A549 (cell line): ENCODE data around the gene ARHGEF26.

Source experiments
- CHD2 ChIP-seq: fragments of 150-350 bp; IDR thresholded peaks from 2 replicates; pipeline ENCODE4 v1.6.1; 2014; ENCODE audit warnings: low read length; ENCODE audit not compliant: partially characterized antibody
- EP300 ChIP-seq, 2 experiments: fragments of >200 bp; sonication (Bioruptor Twin); formaldehyde crosslinking; IDR thresholded peaks; 2 replicates in 1 of 2; 3 replicates in 1 of 2; pipeline ENCODE4 v1.6.1; 2016 to 2017
- ESRRA ChIP-seq: fragments of 150-350 bp; IDR thresholded peaks from 2 replicates; pipeline ENCODE4 v1.6.1; 2014; ENCODE audit warnings: mild to moderate bottlenecking, low read length, borderline replicate concordance
- PHF8 ChIP-seq: fragments of 200-600 bp; sonication (generic); IDR thresholded peaks from 2 replicates; pipeline ENCODE4 v1.6.1; 2016; ENCODE audit warnings: low read depth, mild to moderate bottlenecking, antibody characterized with exemption, moderate library complexity, borderline replicate concordance
- POLR2A ChIP-seq: IDR thresholded peaks from 2 replicates; pipeline ENCODE4 v1.6.1; 2012; ENCODE audit warnings: mild to moderate bottlenecking, low read length
- POLR2AphosphoS2 ChIP-seq: conservative IDR thresholded peaks from 2 replicates; pipeline ENCODE4 v1.6.1; 2012; ENCODE audit warnings: low read length, improper control_type of control experiment, inconsistent platforms
- RCOR1 ChIP-seq: fragments of 150-350 bp; IDR thresholded peaks from 2 replicates; pipeline ENCODE4 v1.6.1; 2014; ENCODE audit warnings: antibody characterized with exemption, low read length, low read depth
- RFX5 ChIP-seq: fragments of 450-650 bp; IDR thresholded peaks from 2 replicates; pipeline ENCODE4 v1.7.1; 2014; ENCODE audit warnings: antibody characterized with exemption, mild to moderate bottlenecking, moderate library complexity
- SMC3 ChIP-seq: fragments of >200 bp; sonication (Bioruptor Twin); formaldehyde crosslinking; IDR thresholded peaks from 3 replicates; pipeline ENCODE4 v1.6.1; 2018; ENCODE audit warnings: inconsistent platforms
- TF ChIP-seq, protein P1 (sequence below): fragments of >200 bp; sonication (Bioruptor Twin); formaldehyde crosslinking; IDR thresholded peaks from 3 replicates; pipeline ENCODE4 v1.5.1; 2016
- TF ChIP-seq, protein P2 (sequence below): fragments of 200-600 bp; sonication (generic); IDR thresholded peaks from 2 replicates; pipeline ENCODE4 v1.6.1; 2016; ENCODE audit warnings: antibody characterized with exemption, mild to moderate bottlenecking, moderate library complexity
- TF ChIP-seq, protein P3 (sequence below): IDR thresholded peaks from 2 replicates; pipeline ENCODE4 v1.6.1; 2012

GRCh38 chr3:154101250-154101649 is 19.9 kb upstream of the ARHGEF26 start:
- no peak for TF ChIP-seq EP300 (IDR thresholded peaks at IDR 0.05)
- TF ChIP-seq POLR2AphosphoS2 = no peak
- TF ChIP-seq, protein P1, sequence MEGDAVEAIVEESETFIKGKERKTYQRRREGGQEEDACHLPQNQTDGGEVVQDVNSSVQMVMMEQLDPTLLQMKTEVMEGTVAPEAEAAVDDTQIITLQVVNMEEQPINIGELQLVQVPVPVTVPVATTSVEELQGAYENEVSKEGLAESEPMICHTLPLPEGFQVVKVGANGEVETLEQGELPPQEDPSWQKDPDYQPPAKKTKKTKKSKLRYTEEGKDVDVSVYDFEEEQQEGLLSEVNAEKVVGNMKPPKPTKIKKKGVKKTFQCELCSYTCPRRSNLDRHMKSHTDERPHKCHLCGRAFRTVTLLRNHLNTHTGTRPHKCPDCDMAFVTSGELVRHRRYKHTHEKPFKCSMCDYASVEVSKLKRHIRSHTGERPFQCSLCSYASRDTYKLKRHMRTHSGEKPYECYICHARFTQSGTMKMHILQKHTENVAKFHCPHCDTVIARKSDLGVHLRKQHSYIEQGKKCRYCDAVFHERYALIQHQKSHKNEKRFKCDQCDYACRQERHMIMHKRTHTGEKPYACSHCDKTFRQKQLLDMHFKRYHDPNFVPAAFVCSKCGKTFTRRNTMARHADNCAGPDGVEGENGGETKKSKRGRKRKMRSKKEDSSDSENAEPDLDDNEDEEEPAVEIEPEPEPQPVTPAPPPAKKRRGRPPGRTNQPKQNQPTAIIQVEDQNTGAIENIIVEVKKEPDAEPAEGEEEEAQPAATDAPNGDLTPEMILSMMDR = no peak
- TF ChIP-seq RCOR1 = no peak
- no peak for TF ChIP-seq POLR2A
- no peak for TF ChIP-seq PHF8
- no peak for TF ChIP-seq CHD2
- TF ChIP-seq SMC3 = no peak
- no peak for TF ChIP-seq ESRRA
- TF ChIP-seq RFX5 = no peak
- TF ChIP-seq, protein P2, sequence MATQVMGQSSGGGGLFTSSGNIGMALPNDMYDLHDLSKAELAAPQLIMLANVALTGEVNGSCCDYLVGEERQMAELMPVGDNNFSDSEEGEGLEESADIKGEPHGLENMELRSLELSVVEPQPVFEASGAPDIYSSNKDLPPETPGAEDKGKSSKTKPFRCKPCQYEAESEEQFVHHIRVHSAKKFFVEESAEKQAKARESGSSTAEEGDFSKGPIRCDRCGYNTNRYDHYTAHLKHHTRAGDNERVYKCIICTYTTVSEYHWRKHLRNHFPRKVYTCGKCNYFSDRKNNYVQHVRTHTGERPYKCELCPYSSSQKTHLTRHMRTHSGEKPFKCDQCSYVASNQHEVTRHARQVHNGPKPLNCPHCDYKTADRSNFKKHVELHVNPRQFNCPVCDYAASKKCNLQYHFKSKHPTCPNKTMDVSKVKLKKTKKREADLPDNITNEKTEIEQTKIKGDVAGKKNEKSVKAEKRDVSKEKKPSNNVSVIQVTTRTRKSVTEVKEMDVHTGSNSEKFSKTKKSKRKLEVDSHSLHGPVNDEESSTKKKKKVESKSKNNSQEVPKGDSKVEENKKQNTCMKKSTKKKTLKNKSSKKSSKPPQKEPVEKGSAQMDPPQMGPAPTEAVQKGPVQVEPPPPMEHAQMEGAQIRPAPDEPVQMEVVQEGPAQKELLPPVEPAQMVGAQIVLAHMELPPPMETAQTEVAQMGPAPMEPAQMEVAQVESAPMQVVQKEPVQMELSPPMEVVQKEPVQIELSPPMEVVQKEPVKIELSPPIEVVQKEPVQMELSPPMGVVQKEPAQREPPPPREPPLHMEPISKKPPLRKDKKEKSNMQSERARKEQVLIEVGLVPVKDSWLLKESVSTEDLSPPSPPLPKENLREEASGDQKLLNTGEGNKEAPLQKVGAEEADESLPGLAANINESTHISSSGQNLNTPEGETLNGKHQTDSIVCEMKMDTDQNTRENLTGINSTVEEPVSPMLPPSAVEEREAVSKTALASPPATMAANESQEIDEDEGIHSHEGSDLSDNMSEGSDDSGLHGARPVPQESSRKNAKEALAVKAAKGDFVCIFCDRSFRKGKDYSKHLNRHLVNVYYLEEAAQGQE = no peak
- TF ChIP-seq, protein P3, sequence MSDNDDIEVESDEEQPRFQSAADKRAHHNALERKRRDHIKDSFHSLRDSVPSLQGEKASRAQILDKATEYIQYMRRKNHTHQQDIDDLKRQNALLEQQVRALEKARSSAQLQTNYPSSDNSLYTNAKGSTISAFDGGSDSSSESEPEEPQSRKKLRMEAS = no peak
